ENCODE results near the gene EEF1G. TPM values are rescaled to one million over a fixed set of nuclear protein-coding genes. Genes with fewer than 3 reads are reported as not detected.
A peak's percentile ranks its signal among the peaks of the same experiment; 100 is the strongest.

Gene EEF1G
- total RNA-seq, 2 experiments from 2014 or later: 1,778 to 2,328 TPM

- no peak overlapping the region for H3K27ac ChIP-seq (ENCODE audit: low read depth, low read length, poor library complexity, severe bottlenecking)
- no peak overlapping the region for H3K4me3 ChIP-seq (ENCODE audit: low read depth, low read length, poor library complexity, severe bottlenecking)
- no peaks in the 10 kb centered on the region for H3K9me2 ChIP-seq (ENCODE audit: insufficient read depth, low read length)
- BruUV-seq (replicated peaks): no TSS peak
- H3K79me2 ChIP-seq (ENCODE audit: insufficient read depth, low read depth, low read length): 0 out of 2 replicates have a peak, but pooled peaks cover 7% of the 10 kb centered on the region
- H3K4me2 ChIP-seq (ENCODE audit: low read length): no peak overlapping the region
- no peak for DNase-seq (ENCODE audit: low spot score)
- no peak overlapping the region for H2AFZ ChIP-seq (ENCODE audit: low read length)
- intact Hi-C loops (cut with micrococcal nuclease; ENCODE audit: unreplicated experiment): no loop called here
- TF ChIP-seq EZH2phosphoT487 (IDR thresholded peaks at IDR 0.05; ENCODE audit: borderline replicate concordance, low read depth, low read length): no peak
- H4K20me1 ChIP-seq (ENCODE audit: insufficient read depth, low read length): 0 out of 2 replicates have a peak, but pooled peaks cover 4% of the 10 kb centered on the region
- H3K4me1 ChIP-seq (ENCODE audit: insufficient read depth, low read length, poor library complexity, severe bottlenecking): peaks cover 33% of the 10 kb centered on the region
- ChIA-PET CTCF (ENCODE audit: unreplicated experiment) (no interaction called here), POLR2A (interaction anchor here (0.6 kb wide), 1 partner anchor 96 kb away, joined by 10 read pairs; no protein-coding TSS in a partner anchor)
- H3K9me3 ChIP-seq (ENCODE audit: low read length): no peaks in the 10 kb centered on the region
- H3K36me3 ChIP-seq (ENCODE audit: insufficient read depth, low read length): peaks cover 100% of the 10 kb centered on the region
These were observed 14.5 kb downstream of the EEF1G start for GRCh38 chr11:62559204-62559603.

DNA sequence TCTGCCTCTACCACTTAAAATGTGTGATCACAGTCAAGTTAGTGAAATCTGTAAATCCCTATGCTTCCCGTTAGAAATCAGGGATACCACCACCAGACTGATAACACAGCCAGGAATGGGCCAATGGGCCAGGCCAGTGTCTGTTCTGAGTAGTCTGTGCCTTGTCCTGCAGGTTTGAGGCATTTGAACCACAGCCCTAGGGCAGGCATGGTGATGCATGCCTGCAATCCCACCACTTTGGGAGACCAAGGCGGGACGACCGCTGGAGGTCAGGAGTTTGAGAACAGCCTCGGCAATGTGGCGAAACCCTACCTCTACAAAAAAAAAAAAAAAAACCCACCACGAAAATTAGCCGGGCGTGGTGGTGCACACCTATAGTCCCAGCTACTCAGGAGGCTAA lies 15.0 kb downstream of the EEF1G start:
- CTCF ChIA-PET (ENCODE audit: unreplicated experiment): no interaction called here
- intact Hi-C loops (cut with micrococcal nuclease; ENCODE audit: unreplicated experiment): no loop called here
- POLR2A ChIA-PET: interaction anchor here (0.6 to 1.7 kb wide), 2 partner anchors 8 to 96 kb away, joined by 10 to 11 read pairs; no protein-coding TSS in a partner anchor

GRCh38 chr11:62556875-62557631 lies 16.6 kb downstream of the EEF1G start:
- Histone ChIP-seq H3K9me2 (ENCODE audit: insufficient read depth, low read length) (no peaks in the 10 kb centered on the region), H3K9me3 (ENCODE audit: low read length) (no peaks in the 10 kb centered on the region), H3K36me3 (ENCODE audit: insufficient read depth, low read length) (peaks cover 86% of the 10 kb centered on the region), H3K4me1 (ENCODE audit: insufficient read depth, low read length, poor library complexity, severe bottlenecking) (peaks cover 36% of the 10 kb centered on the region), H3K27ac (ENCODE audit: low read depth, low read length, poor library complexity, severe bottlenecking) (peak overlapping the region; percentile 48), H3K79me2 (ENCODE audit: insufficient read depth, low read depth, low read length) (no peaks in the 10 kb centered on the region), H2AFZ (ENCODE audit: low read length) (no peak overlapping the region), H4K20me1 (ENCODE audit: insufficient read depth, low read length) (no peaks in the 10 kb centered on the region), H3K4me3 (ENCODE audit: low read depth, low read length, poor library complexity, severe bottlenecking) (no peak overlapping the region), H3K4me2 (ENCODE audit: low read length) (peak overlapping the region; percentile 38; the same call in 1 of the 2 replicates)
- ChIA-PET POLR2A (interaction anchor here (0.5 to 1.7 kb wide), 9 partner anchors 10 to 1192 kb away, joined by 3 to 11 read pairs (median 4); partner anchors contain the start of genes C11orf98, CSKMT, EEF1G and TUT1), CTCF (ENCODE audit: unreplicated experiment) (interaction anchor here (0.8 to 1.8 kb wide), 3 partner anchors 15 to 133 kb away, joined by 3 to 9 read pairs (median 3); no protein-coding TSS in a partner anchor)
- no peak for DNase-seq (ENCODE audit: low spot score)
- intact Hi-C loops (cut with micrococcal nuclease; ENCODE audit: unreplicated experiment): no loop called here
- BruUV-seq (replicated peaks): no TSS peak
- TF ChIP-seq, protein P1, sequence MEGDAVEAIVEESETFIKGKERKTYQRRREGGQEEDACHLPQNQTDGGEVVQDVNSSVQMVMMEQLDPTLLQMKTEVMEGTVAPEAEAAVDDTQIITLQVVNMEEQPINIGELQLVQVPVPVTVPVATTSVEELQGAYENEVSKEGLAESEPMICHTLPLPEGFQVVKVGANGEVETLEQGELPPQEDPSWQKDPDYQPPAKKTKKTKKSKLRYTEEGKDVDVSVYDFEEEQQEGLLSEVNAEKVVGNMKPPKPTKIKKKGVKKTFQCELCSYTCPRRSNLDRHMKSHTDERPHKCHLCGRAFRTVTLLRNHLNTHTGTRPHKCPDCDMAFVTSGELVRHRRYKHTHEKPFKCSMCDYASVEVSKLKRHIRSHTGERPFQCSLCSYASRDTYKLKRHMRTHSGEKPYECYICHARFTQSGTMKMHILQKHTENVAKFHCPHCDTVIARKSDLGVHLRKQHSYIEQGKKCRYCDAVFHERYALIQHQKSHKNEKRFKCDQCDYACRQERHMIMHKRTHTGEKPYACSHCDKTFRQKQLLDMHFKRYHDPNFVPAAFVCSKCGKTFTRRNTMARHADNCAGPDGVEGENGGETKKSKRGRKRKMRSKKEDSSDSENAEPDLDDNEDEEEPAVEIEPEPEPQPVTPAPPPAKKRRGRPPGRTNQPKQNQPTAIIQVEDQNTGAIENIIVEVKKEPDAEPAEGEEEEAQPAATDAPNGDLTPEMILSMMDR (conservative IDR thresholded peaks at IDR 0.05; ENCODE audit: low read length): no peak
- TF ChIP-seq EZH2phosphoT487 (IDR thresholded peaks at IDR 0.05; ENCODE audit: borderline replicate concordance, low read depth, low read length): no peak

More for the DNA sequence above, 15.0 kb downstream of the EEF1G start:
- Histone ChIP-seq H3K27ac (ENCODE audit: low read depth, low read length, poor library complexity, severe bottlenecking) (no peak overlapping the region), H3K9me3 (ENCODE audit: low read length) (no peaks in the 10 kb centered on the region), H4K20me1 (ENCODE audit: insufficient read depth, low read length) (0 out of 2 replicates have a peak, but pooled peaks cover 3% of the 10 kb centered on the region), H3K36me3 (ENCODE audit: insufficient read depth, low read length) (peaks cover 100% of the 10 kb centered on the region), H3K79me2 (ENCODE audit: insufficient read depth, low read depth, low read length) (0 out of 2 replicates have a peak, but pooled peaks cover 4% of the 10 kb centered on the region), H3K4me1 (ENCODE audit: insufficient read depth, low read length, poor library complexity, severe bottlenecking) (peaks cover 33% of the 10 kb centered on the region), H3K9me2 (ENCODE audit: insufficient read depth, low read length) (no peaks in the 10 kb centered on the region), H3K4me2 (ENCODE audit: low read length) (no peak overlapping the region), H3K4me3 (ENCODE audit: low read depth, low read length, poor library complexity, severe bottlenecking) (no peak overlapping the region), H2AFZ (ENCODE audit: low read length) (no peak overlapping the region)
- DNase-seq (ENCODE audit: low spot score): no peak
- BruUV-seq (replicated peaks): no TSS peak
- TF ChIP-seq EZH2phosphoT487 (IDR thresholded peaks at IDR 0.05; ENCODE audit: borderline replicate concordance, low read depth, low read length): no peak
- TF ChIP-seq, protein P1 (conservative IDR thresholded peaks at IDR 0.05; ENCODE audit: low read length): no peak

Data from OCI-LY7 (cell line).